ENCODE measurements around the gene P2RX7. TPM values are rescaled to one million over a fixed set of nuclear protein-coding genes. Genes with fewer than 3 reads are reported as not detected.
"Not testable (repeated sequence)": the region's sequence is repeated elsewhere in the genome, so short reads cannot be mapped to it uniquely, and the experiment has no call there.

The P2RX7 gene
- total RNA-seq, 1 experiment from 2014 or later, result not detected

DNA sequence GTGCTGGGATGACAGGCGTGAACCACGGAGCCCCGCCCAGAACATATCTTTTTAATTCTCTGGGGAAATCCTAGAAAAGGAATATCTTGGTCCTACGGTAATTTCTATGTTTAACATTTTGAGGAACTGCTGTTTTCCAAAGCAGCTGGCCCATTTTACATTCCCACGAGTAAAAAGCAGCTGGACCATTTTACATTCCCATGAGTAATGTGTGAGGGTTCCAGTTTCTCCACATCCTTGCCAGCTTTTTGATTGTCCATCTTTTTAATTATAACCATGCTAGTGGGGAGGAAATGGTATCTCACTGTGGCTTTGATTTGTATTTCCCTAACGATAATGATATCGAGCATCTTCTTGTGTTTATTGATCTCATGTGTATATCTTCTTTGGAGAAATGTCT is 72.8 kb downstream of the P2RX7 start:
- no peak for TF ChIP-seq CTCF (IDR thresholded peaks at IDR 0.05; ENCODE audit: unreplicated experiment)
- peaks cover 8% of the 10 kb centered on the region for H3K36me3 Mint-ChIP-seq (ENCODE audit: insufficient read depth, unreplicated experiment)
- intact Hi-C loops (cut with micrococcal nuclease; ENCODE audit: unreplicated experiment), result no loop called here
- no peak for DNase-seq
- no peaks in the 10 kb centered on the region for H3K4me1 Mint-ChIP-seq (ENCODE audit: low read depth, unreplicated experiment)
- no TSS peak for BruUV-seq (replicated peaks)
- H3K4me3 Mint-ChIP-seq (ENCODE audit: low read depth, unreplicated experiment), result no peak overlapping the region
- H3K27ac Mint-ChIP-seq (ENCODE audit: unreplicated experiment), result no peak overlapping the region
- CTCF ChIA-PET, result no interaction called here
- no peaks in the 10 kb centered on the region for H3K27me3 Mint-ChIP-seq (ENCODE audit: unreplicated experiment)
- no peaks in the 10 kb centered on the region for H3K9me3 Mint-ChIP-seq (ENCODE audit: low read depth, unreplicated experiment)

- CTCF ChIA-PET, result interaction anchor here (0.6 kb wide), 1 partner anchor 800 kb away, joined by 3 read pairs; no protein-coding TSS in a partner anchor
- Mint-ChIP-seq H3K4me3 (ENCODE audit: low read depth, unreplicated experiment) (peak overlapping the region; percentile 73), H3K36me3 (ENCODE audit: insufficient read depth, unreplicated experiment) (peaks cover 16% of the 10 kb centered on the region)
- H3K4me1 Mint-ChIP-seq (ENCODE audit: low read depth, unreplicated experiment); H3K27ac Mint-ChIP-seq (ENCODE audit: unreplicated experiment); H3K27me3 Mint-ChIP-seq (ENCODE audit: unreplicated experiment); intact Hi-C loops (cut with micrococcal nuclease; ENCODE audit: unreplicated experiment); BruUV-seq (replicated peaks); DNase-seq; H3K9me3 Mint-ChIP-seq (ENCODE audit: low read depth, unreplicated experiment): not testable (repeated sequence)
Measured at GRCh38 chr12:121208571-121208970, 75.9 kb downstream of the P2RX7 start.

DNA sequence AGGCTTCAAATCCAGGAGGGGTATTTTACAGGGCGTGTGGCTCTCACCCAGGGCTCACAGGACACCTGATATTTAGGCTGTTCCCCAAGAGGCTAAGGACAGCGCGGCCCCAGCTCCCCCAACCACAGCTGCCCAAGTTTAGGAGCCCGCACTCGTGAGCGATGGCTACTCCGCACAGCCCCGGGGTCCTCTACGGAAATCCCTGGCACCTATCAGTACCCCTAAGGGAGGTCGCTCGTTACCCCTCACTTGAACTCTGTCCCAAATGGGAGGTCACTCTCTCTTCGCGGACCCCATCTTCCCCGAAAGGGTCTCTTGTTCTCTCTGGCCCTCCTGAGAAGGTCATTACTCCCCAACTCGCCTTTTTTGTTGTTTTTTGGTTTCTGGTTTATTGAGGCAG is 76.5 kb downstream of the P2RX7 start:
- Mint-ChIP-seq H3K27me3 (ENCODE audit: unreplicated experiment) (no peaks in the 10 kb centered on the region), H3K27ac (ENCODE audit: unreplicated experiment) (no peak overlapping the region), H3K36me3 (ENCODE audit: insufficient read depth, unreplicated experiment) (peaks cover 16% of the 10 kb centered on the region), H3K4me3 (ENCODE audit: low read depth, unreplicated experiment) (peak overlapping the region; percentile 73), H3K9me3 (ENCODE audit: low read depth, unreplicated experiment) (no peaks in the 10 kb centered on the region), H3K4me1 (ENCODE audit: low read depth, unreplicated experiment) (peaks cover 3% of the 10 kb centered on the region)
- BruUV-seq (replicated peaks), result TSS peak; percentile 67
- DNase-seq, result no peak
- TF ChIP-seq CTCF (IDR thresholded peaks at IDR 0.05; ENCODE audit: unreplicated experiment), result no peak
- CTCF ChIA-PET, result no interaction called here
- intact Hi-C loops (cut with micrococcal nuclease; ENCODE audit: unreplicated experiment), result no loop called here

GRCh38 chr12:121209624-121210572 is 77.2 kb downstream of the P2RX7 start, which contains the start of gene P2RX4:
TSS of gene P2RX4 (plus strand) at chr12:121210129. CDS start at chr12:121210165, 36 bp downstream.
- Mint-ChIP-seq H3K9me3 (ENCODE audit: low read depth, unreplicated experiment) (no peaks in the 10 kb centered on the region), H3K36me3 (ENCODE audit: insufficient read depth, unreplicated experiment) (peaks cover 16% of the 10 kb centered on the region), H3K27me3 (ENCODE audit: unreplicated experiment) (no peaks in the 10 kb centered on the region), H3K4me1 (ENCODE audit: low read depth, unreplicated experiment) (peaks cover 10% of the 10 kb centered on the region), H3K27ac (ENCODE audit: unreplicated experiment) (peak within 1 kb of the TSS; percentile 66), H3K4me3 (ENCODE audit: low read depth, unreplicated experiment) (peak within 1 kb of the TSS; percentile 73)
- intact Hi-C loops (cut with micrococcal nuclease; ENCODE audit: unreplicated experiment), result no loop called here
- peak; percentile 92 for DNase-seq
- no TSS peak for BruUV-seq (replicated peaks)
- peak; percentile 33 for TF ChIP-seq CTCF (IDR thresholded peaks at IDR 0.05; ENCODE audit: unreplicated experiment)
- CTCF ChIA-PET, result no interaction called here

DNA sequence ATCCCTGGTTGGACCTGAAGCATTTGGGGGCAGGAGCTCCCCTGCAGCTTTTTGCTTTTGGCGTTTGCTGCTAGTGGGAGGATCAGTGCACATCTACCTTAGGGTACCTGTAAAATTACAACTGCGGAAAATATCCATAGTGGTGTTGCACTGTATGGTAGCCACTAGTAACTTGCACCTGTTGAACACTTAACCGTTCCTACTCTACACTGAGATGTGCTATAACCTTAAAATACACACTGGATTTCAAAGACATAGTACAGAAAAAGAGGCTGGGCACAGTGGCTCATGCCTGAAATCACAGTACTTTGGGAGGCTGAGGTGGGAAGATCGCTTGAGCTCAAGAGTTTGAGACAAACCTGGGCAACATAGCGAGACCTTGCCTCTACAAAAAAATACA is 80.2 kb downstream of the P2RX7 start:
- Mint-ChIP-seq H3K9me3 (ENCODE audit: low read depth, unreplicated experiment) (no peaks in the 10 kb centered on the region), H3K4me3 (ENCODE audit: low read depth, unreplicated experiment) (no peak overlapping the region), H3K4me1 (ENCODE audit: low read depth, unreplicated experiment) (peaks cover 33% of the 10 kb centered on the region), H3K27ac (ENCODE audit: unreplicated experiment) (no peak overlapping the region), H3K27me3 (ENCODE audit: unreplicated experiment) (no peaks in the 10 kb centered on the region), H3K36me3 (ENCODE audit: insufficient read depth, unreplicated experiment) (peaks cover 23% of the 10 kb centered on the region)
- no TSS peak for BruUV-seq (replicated peaks)
- no peak for TF ChIP-seq CTCF (IDR thresholded peaks at IDR 0.05; ENCODE audit: unreplicated experiment)
- CTCF ChIA-PET, result interaction anchor here (0.7 kb wide), 1 partner anchor 270 kb away, joined by 4 read pairs; no protein-coding TSS in a partner anchor
- DNase-seq, result no peak
- intact Hi-C loops (cut with micrococcal nuclease; ENCODE audit: unreplicated experiment), result no loop called here

All from Calu3 (cell line).